ENCODE measurements around the gene ATP11B.

Gene ATP11B

GRCh38 chr3:182765287-182765686 is 28.0 kb upstream of the ATP11B start:
- no peak overlapping the region for H3K4me3 ChIP-seq (ENCODE audit: control insufficient read depth, low read depth, low read length)
- DNase-seq (ENCODE audit: low read depth): no peak
- TF ChIP-seq, protein P1, sequence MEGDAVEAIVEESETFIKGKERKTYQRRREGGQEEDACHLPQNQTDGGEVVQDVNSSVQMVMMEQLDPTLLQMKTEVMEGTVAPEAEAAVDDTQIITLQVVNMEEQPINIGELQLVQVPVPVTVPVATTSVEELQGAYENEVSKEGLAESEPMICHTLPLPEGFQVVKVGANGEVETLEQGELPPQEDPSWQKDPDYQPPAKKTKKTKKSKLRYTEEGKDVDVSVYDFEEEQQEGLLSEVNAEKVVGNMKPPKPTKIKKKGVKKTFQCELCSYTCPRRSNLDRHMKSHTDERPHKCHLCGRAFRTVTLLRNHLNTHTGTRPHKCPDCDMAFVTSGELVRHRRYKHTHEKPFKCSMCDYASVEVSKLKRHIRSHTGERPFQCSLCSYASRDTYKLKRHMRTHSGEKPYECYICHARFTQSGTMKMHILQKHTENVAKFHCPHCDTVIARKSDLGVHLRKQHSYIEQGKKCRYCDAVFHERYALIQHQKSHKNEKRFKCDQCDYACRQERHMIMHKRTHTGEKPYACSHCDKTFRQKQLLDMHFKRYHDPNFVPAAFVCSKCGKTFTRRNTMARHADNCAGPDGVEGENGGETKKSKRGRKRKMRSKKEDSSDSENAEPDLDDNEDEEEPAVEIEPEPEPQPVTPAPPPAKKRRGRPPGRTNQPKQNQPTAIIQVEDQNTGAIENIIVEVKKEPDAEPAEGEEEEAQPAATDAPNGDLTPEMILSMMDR (conservative IDR thresholded peaks at IDR 0.05; ENCODE audit: control insufficient read depth, insufficient read depth, low read depth, low read length): no peak

DNA sequence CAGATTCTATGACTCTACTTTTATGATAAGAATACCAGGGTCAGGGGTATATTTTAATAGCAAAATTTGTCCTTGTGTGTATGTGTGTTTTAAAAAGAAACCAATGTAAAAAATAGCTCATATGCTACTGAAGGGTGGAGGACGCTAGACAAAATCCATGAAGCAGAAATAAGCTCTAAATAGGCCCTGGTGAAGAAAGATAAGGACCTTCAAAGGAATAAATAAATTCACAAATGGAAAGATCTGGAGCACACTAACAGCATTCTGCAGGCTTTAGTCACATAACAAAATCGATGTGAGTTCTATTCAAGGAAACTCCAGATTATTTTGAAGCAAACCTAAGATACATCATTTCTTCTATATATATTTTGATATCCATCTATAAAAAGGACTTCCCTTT is 27.2 kb upstream of the ATP11B start:
- TF ChIP-seq, protein P1 (conservative IDR thresholded peaks at IDR 0.05; ENCODE audit: control insufficient read depth, insufficient read depth, low read depth, low read length): no peak
- no peak overlapping the region for H3K4me3 ChIP-seq (ENCODE audit: control insufficient read depth, low read depth, low read length)
- no peak for DNase-seq (ENCODE audit: low read depth)

DNA sequence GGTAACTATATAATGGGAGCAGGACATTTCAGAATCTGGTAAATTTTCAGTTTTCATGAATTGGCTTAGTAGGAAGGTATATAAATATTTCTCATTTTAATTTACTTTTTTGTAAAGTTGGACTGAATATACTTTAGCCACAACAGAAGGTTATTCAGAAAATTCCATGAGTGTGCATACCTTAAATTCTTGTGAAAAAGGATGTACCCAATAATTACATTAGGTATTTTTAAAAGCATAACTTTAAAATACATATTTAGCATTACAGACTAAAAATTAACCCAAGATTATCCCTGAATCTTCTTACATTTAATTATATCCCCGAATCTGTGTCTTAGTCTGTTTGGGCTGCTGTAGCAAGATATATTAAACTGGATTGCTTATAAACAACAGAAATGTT is 24.9 kb upstream of the ATP11B start:
- no peak overlapping the region for H3K4me3 ChIP-seq (ENCODE audit: control insufficient read depth, low read depth, low read length)
- no peak for DNase-seq (ENCODE audit: low read depth)
- TF ChIP-seq, protein P1 (conservative IDR thresholded peaks at IDR 0.05; ENCODE audit: control insufficient read depth, insufficient read depth, low read depth, low read length): no peak

- DNase-seq (ENCODE audit: low read depth): no peak
- H3K4me3 ChIP-seq (ENCODE audit: control insufficient read depth, low read depth, low read length): no peak overlapping the region
- TF ChIP-seq, protein P1 (conservative IDR thresholded peaks at IDR 0.05; ENCODE audit: control insufficient read depth, insufficient read depth, low read depth, low read length): no peak
Observed at GRCh38 chr3:182769673-182770072, 23.6 kb upstream of the ATP11B start.

DNA sequence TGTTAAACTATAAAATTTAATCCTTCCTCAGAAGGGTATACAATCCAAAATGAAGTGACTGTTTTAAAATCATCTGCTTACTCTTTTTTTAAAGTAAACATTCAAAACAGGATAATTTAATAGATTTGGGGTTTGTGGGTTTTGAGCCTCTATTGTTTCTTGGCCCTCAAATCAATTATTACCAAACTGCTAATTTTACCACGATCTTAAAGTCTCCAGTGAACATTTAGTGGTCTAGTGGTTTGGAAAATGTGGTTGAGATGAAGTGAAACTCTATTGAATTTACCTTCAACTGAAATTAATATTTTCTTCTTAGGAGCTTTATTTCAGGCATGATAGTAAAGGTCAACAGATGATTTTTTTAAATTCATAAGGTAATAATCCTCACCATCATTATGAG is 11.2 kb upstream of the ATP11B start:
- H3K4me3 ChIP-seq (ENCODE audit: control insufficient read depth, low read depth, low read length): no peak overlapping the region
- no peak for DNase-seq (ENCODE audit: low read depth)
- TF ChIP-seq, protein P1 (conservative IDR thresholded peaks at IDR 0.05; ENCODE audit: control insufficient read depth, insufficient read depth, low read depth, low read length): no peak

- no peak for DNase-seq (ENCODE audit: low read depth)
- H3K4me3 ChIP-seq (ENCODE audit: control insufficient read depth, low read depth, low read length): no peak overlapping the region
- TF ChIP-seq, protein P1 (conservative IDR thresholded peaks at IDR 0.05; ENCODE audit: control insufficient read depth, insufficient read depth, low read depth, low read length): no peak
Observed at GRCh38 chr3:182783106-182783505, 10.2 kb upstream of the ATP11B start.

DNA sequence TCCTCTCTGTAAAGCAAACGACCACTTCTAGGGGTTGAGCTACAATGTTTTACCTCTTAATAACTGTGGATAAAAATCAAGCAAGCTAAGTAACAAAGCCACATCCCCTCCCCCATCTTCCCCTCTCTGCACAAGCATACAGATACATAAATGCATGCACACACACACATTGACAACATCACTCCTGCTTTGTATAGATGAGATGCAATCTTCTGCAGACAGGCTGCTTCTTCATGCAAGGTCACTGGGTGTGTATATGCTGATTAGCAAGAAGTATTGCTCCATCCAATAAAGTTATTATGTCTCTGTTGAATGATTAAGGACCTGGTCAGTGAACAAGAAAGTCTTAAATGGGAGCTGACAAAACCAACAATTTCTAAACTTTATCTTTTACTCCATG is 8.8 kb upstream of the ATP11B start:
- H3K4me3 ChIP-seq (ENCODE audit: control insufficient read depth, low read depth, low read length): no peak overlapping the region
- TF ChIP-seq, protein P1 (conservative IDR thresholded peaks at IDR 0.05; ENCODE audit: control insufficient read depth, insufficient read depth, low read depth, low read length): no peak
- DNase-seq (ENCODE audit: low read depth): no peak
